Ishikawa (cell line): ENCODE data around the gene CAVIN1.

Experiments
- NFIC ChIP-seq: IDR thresholded peaks from 2 replicates; pipeline ENCODE4 v1.6.1; 2012
- TAF1 ChIP-seq: IDR thresholded peaks from 2 replicates; pipeline ENCODE4 v1.6.1; 2012; ENCODE audit warnings: low read depth, mild to moderate bottlenecking

DNA sequence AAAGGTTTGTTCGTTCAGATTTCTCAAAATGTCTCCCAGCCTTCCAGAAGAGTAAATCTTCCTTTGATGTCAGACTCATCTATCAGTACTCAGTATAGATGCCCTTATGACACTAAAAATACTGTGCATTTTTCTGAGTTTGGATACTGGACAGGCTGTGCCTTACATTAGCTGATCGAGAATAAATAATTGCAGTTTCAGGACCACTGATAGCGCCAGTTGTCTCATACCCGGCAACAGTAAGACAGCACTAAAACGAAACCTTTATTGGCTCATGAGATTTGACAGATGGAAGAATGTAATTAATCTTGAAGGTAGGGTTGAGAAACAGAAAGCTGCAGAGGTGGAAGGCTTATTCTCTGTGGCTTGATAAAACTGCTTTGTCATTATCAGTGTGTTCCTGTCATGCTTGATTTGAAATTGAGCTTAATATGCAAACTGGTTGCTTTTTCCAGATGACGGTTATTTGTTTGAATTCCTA is 36.8 kb upstream of the CAVIN1 start:
- no peak for TF ChIP-seq NFIC
- no peak for TF ChIP-seq TAF1
